ENCODE results near the gene SERPINB5. TPM values are rescaled to one million over a fixed set of nuclear protein-coding genes. Genes with fewer than 3 reads are reported as not detected.

SERPINB5 gene
- total RNA-seq, 1 experiment from 2014 or later: 0.11 TPM

DNA sequence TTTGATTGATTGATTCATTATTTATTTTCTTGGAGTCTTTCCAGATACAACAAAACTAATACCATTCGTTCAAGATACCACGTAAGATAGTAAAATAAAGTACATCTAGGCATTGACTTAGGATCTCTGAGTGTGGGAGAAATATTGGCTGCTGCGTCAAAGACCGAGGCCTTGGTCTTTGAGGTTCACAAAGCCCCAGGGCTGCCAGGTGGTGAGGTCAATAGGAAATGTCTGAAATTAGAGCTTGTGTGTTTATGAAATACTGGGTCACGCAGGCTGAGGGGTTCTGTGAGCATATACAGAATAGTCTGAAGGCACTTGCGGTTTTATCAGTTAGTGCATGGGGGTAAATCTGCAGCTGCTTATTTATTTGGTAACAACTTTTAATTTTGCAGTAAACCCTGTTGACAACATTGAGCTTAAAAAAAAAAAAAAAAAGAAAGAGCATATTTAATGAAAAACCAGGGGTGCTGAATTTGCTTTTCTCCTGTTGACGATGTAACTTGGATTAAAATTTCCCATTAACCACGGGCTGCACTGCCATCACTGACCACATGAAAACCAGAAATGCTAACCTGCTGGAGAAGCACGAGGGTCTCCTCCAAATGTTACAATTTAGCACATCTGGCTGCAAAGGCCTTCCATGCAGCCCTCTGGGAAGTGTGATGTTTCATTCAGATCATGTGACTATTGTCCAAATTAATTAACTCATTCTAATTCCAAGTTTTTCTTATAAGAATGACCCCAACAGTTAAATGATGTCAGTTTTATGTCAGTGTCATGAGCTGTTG is 38.3 kb downstream of the SERPINB5 start:
- ChIA-PET POLR2A (ENCODE audit: low non-redundant PET) (interaction anchor here (1.0 kb wide), 1 partner anchor 39 kb away, joined by 6 read pairs; no protein-coding TSS in a partner anchor), CTCF (no interaction called here)
- H3K27ac ChIP-seq (ENCODE audit: low read depth, low read length, poor library complexity, severe bottlenecking): no peak overlapping the region
- no peaks in the 10 kb centered on the region for H3K9me3 ChIP-seq (ENCODE audit: low read depth, low read length, poor library complexity, severe bottlenecking)
- no peak for TF ChIP-seq EZH2 (IDR thresholded peaks at IDR 0.05; ENCODE audit: borderline replicate concordance, low read depth, low read length, poor library complexity, severe bottlenecking)
- TF ChIP-seq, protein P1, sequence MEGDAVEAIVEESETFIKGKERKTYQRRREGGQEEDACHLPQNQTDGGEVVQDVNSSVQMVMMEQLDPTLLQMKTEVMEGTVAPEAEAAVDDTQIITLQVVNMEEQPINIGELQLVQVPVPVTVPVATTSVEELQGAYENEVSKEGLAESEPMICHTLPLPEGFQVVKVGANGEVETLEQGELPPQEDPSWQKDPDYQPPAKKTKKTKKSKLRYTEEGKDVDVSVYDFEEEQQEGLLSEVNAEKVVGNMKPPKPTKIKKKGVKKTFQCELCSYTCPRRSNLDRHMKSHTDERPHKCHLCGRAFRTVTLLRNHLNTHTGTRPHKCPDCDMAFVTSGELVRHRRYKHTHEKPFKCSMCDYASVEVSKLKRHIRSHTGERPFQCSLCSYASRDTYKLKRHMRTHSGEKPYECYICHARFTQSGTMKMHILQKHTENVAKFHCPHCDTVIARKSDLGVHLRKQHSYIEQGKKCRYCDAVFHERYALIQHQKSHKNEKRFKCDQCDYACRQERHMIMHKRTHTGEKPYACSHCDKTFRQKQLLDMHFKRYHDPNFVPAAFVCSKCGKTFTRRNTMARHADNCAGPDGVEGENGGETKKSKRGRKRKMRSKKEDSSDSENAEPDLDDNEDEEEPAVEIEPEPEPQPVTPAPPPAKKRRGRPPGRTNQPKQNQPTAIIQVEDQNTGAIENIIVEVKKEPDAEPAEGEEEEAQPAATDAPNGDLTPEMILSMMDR (conservative IDR thresholded peaks at IDR 0.05; ENCODE audit: low read depth, low read length): peak; percentile 28; the same call in 1 of the 2 replicates
- intact Hi-C loops (cut with micrococcal nuclease; ENCODE audit: unreplicated experiment): loop anchor here (10.0 kb wide), 1 partner anchor 460 kb away; the partner anchor contains the start of gene SERPINB8
- no peaks in the 10 kb centered on the region for H3K4me1 ChIP-seq (ENCODE audit: insufficient read depth, low read length, poor library complexity, severe bottlenecking)
- no peak overlapping the region for H3K4me3 ChIP-seq (ENCODE audit: low read depth, low read length, poor library complexity, severe bottlenecking)
- no peak for DNase-seq (ENCODE audit: low spot score)
- H3K27me3 ChIP-seq (replicated peaks; ENCODE audit: insufficient read depth, low read depth, low read length, poor library complexity): no peaks in the 10 kb centered on the region
- no peaks in the 10 kb centered on the region for H3K36me3 ChIP-seq (ENCODE audit: insufficient read depth, low read length, poor library complexity, severe bottlenecking)
- BruUV-seq (replicated peaks): no TSS peak

DNA sequence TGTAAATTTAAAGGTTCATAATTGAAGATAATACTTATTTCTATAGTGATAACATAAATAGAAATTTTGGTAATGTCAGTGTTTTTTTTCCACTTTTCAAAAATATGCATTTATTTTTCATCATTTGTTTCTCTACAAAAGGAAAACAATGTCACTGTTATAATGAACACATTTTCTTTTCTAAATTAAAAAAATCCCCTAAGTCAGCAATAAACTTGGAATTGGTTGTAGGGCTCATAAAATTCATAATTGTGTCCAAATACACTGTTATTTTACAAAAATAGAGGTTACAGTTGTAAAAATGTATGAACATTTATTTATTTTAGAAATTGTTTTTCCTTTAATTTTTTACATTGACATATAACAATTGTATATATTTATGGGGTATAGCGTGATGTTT is 39.0 kb downstream of the SERPINB5 start:
- intact Hi-C loops (cut with micrococcal nuclease; ENCODE audit: unreplicated experiment): loop anchor here (10.0 kb wide), 1 partner anchor 459 kb away; the partner anchor contains the start of gene SERPINB8
- H3K27ac ChIP-seq (ENCODE audit: low read depth, low read length, poor library complexity, severe bottlenecking): no peak overlapping the region
- no peak for DNase-seq (ENCODE audit: low spot score)
- ChIA-PET POLR2A (ENCODE audit: low non-redundant PET) (interaction anchor here (1.0 kb wide), 1 partner anchor 40 kb away, joined by 6 read pairs; no protein-coding TSS in a partner anchor), CTCF (interaction anchor here (1.1 kb wide), 1 partner anchor 226 kb away, joined by 7 read pairs; no protein-coding TSS in a partner anchor)
- H3K4me1 ChIP-seq (ENCODE audit: insufficient read depth, low read length, poor library complexity, severe bottlenecking): no peaks in the 10 kb centered on the region
- TF ChIP-seq, protein P1 (conservative IDR thresholded peaks at IDR 0.05; ENCODE audit: low read depth, low read length): no peak
- no peak for TF ChIP-seq EZH2 (IDR thresholded peaks at IDR 0.05; ENCODE audit: borderline replicate concordance, low read depth, low read length, poor library complexity, severe bottlenecking)
- H3K4me3 ChIP-seq (ENCODE audit: low read depth, low read length, poor library complexity, severe bottlenecking): no peak overlapping the region
- no TSS peak for BruUV-seq (replicated peaks)
- no peaks in the 10 kb centered on the region for H3K36me3 ChIP-seq (ENCODE audit: insufficient read depth, low read length, poor library complexity, severe bottlenecking)
- no peaks in the 10 kb centered on the region for H3K9me3 ChIP-seq (ENCODE audit: low read depth, low read length, poor library complexity, severe bottlenecking)
- no peaks in the 10 kb centered on the region for H3K27me3 ChIP-seq (replicated peaks; ENCODE audit: insufficient read depth, low read depth, low read length, poor library complexity)

DNA sequence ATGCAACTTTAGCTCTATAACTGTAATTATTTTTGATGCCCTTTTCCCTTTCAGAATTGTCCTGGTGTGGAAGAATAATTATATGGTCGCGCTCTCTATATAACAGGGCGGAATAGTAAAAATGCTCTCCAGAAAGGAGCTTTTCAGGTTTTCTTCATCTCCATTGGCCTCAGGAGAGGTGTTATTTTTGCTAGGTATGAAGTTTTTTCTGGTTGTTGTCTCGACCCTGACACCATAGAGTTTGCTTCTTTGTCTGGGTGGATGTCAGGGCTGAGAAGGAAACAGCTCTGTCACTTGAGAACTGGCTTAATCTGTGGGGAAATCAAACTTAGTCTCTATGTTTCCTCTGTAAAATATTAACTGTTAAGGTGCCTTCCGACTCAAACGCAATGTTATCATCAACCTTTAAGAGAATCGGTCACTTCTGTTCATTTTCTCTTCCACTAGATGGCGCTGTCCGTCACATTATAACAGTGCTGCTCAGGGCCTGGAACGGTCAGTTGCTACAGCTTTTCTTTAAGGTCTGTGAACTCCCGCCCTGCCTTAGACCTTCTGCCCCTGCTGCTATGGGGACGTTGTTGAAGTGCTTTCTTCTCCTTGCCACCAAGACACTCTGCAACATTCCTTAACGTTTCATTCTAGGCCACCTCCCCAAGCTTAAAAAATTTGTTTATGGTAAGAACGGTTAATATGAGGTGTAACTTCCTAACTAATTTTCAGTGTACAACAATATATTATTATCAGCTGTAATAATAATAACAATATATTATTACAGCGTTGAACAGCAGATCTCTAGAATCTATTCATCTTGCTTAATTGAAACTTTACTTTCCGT is 41.6 kb downstream of the SERPINB5 start:
- Histone ChIP-seq H3K27me3 (replicated peaks; ENCODE audit: insufficient read depth, low read depth, low read length, poor library complexity) (no peaks in the 10 kb centered on the region), H3K4me3 (ENCODE audit: low read depth, low read length, poor library complexity, severe bottlenecking) (no peak overlapping the region), H3K27ac (ENCODE audit: low read depth, low read length, poor library complexity, severe bottlenecking) (no peak overlapping the region), H3K9me3 (ENCODE audit: low read depth, low read length, poor library complexity, severe bottlenecking) (no peaks in the 10 kb centered on the region), H3K36me3 (ENCODE audit: insufficient read depth, low read length, poor library complexity, severe bottlenecking) (no peaks in the 10 kb centered on the region), H3K4me1 (ENCODE audit: insufficient read depth, low read length, poor library complexity, severe bottlenecking) (no peaks in the 10 kb centered on the region)
- no TSS peak for BruUV-seq (replicated peaks)
- no peak for TF ChIP-seq EZH2 (IDR thresholded peaks at IDR 0.05; ENCODE audit: borderline replicate concordance, low read depth, low read length, poor library complexity, severe bottlenecking)
- TF ChIP-seq, protein P1 (conservative IDR thresholded peaks at IDR 0.05; ENCODE audit: low read depth, low read length): peak; percentile 77
- ChIA-PET POLR2A (ENCODE audit: low non-redundant PET) (interaction anchor here (0.6 kb wide), 1 partner anchor 44 kb away, joined by 3 read pairs; no protein-coding TSS in a partner anchor), CTCF (interaction anchor here (0.6 to 2.4 kb wide), 5 partner anchors 41 to 325 kb away, joined by 3 to 32 read pairs (median 5); no protein-coding TSS in a partner anchor)
- peak; percentile 90 for DNase-seq (ENCODE audit: low spot score)
- intact Hi-C loops (cut with micrococcal nuclease; ENCODE audit: unreplicated experiment): loop anchor here (1.0 to 10.0 kb wide), 6 partner anchors 60 to 456 kb away; partner anchors contain the start of gene SERPINB8
